H54 (cell line): ENCODE measurements around the gene TMEM98.

Experiments used
- DNase-seq: peaks from one replicate; pipeline ENCODE4 v3.0.0; 2011; ENCODE audit warnings: low spot score, mixed read lengths; ENCODE audit not compliant: insufficient read length
- FAIRE-seq: peaks from 3 replicates; lab custom pipeline; 2011; peaks lifted over from hg19 to GRCh38; lab: Jason Lieb, UNC
- POLR2A ChIP-seq: IDR thresholded peaks from 2 replicates; pipeline ENCODE4 v1.6.1; 2011; ENCODE audit warnings: low read depth, mild to moderate bottlenecking, low read length

TMEM98 gene

DNA sequence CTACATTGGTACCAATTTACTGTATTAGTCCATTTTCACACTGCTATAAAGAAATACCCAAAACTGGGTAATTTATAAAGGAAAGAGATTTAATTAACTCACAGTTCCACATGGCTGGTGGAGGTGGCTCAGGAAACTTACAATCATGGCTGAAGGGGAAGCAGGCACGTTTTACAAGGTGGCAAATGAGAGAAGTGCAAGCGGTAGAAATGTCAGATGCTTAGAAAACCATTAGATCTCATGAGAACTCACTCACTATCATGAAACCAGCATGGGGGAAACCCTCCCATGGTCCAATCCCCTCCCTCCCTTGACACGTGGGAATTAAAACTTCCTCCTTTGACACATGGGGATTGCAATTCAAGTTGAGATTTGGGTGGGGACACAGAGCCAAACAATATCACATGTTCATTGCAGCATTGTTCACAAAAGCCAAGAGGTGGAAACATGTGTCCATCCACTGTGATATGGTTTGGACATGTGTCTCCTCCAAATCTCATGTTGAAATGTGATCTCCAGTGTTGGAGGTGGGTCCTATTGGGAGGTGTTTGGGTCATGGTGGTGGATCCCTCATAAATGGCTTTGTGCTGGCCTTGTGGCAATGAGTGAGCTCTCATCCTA lies 60.6 kb downstream of the TMEM98 start:
- DNase-seq = no peak
- no peak for FAIRE-seq

DNA sequence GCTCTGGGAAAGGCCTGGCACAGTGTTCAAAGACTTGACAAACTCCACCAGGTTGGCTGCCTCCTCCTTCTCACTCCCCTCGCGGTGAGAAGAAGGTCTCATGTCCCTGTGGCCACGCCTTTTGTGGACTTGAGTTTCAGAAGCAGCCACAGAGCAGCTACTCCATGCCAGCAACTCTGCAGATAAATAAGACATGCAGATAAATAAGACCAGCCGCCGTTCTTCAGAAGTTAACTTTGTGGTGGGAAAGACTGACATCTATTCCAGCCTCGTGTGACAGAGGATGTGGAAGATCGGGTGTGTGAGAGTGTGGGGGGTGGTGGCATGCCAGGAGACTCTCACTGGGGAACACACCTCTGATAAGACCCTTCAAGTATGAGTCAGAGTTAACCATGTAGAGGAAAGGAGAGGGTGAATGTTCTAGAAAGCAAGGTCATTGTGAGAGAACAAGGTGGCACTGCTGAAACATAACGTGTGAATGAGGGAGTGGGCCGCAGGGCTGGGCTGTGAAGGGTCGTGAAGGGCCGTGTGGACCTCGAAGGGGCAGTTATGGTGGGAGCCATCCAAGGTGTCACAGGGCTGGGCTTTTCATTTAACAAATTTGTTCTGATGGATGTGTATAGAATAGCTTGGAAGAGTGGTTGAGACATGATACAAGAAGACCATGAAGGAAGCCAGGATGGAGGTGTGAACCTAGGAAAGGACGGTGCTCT lies 64.5 kb downstream of the TMEM98 start:
- no peak for TF ChIP-seq POLR2A
- DNase-seq (no peak), FAIRE-seq (no peak)

More for the DNA sequence above, 60.6 kb downstream of the TMEM98 start:
- no peak for TF ChIP-seq POLR2A

DNA sequence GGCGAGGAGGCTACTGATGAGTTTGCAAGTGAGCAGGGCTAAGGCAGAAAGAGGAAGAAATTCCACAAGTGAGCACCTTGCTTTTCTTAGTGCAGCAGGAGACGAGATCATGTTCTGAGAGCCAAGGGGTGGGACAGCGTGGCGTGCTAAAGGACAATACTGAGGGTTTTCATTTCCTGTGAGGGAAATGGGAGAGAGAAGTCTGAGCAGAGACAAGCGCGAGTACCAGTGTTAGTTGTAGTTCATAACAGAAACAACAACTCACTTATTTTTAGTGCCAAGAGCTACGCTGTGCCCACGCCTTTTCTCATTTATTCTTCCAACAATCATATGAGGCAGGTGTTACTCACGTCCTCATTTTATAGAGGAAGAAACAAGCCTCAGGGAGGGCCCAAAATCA lies 66.0 kb downstream of the TMEM98 start:
- FAIRE-seq = no peak
- no peak for TF ChIP-seq POLR2A
- DNase-seq = no peak
